CD8-positive, alpha-beta memory T cell (primary cell): ENCODE results near the gene PIK3CG. TPM values are rescaled to one million over a fixed set of nuclear protein-coding genes. Genes with fewer than 3 reads are reported as not detected.
"Not testable (repeated sequence)": the region's sequence is repeated elsewhere in the genome, so short reads cannot be mapped to it uniquely, and the experiment has no call there.

ENCODE experiments used
- CTCF ChIA-PET: fragments of 350-600 bp; sonication (Branson Sonifier 250); formaldehyde crosslinking; loops from one replicate; lab custom pipeline; 2021; ENCODE audit warnings: antibody characterized with exemption; lab: Charles Lee
- POLR2A ChIA-PET: fragments of 350-600 bp; sonication (Branson Sonifier 250); formaldehyde crosslinking; loops from one replicate; lab custom pipeline; 2021; ENCODE audit warnings: antibody characterized with exemption; lab: Charles Lee
- DNase-seq, 5 donors: peaks; one replicate each; pipeline versions ENCODE4 v3.0.0 to v3.0.0-alpha.2; 2020 to 2022; ENCODE audit warnings: mixed read lengths in 1 of 5
- H3K27ac ChIP-seq: one replicate; pipeline ENCODE4 v1.7.0; 2013; ENCODE audit warnings: low read depth, mild to moderate bottlenecking, low read length, moderate library complexity
- H3K27me3 ChIP-seq: 2 replicates; pipeline ENCODE4 v1.7.0; 2013; ENCODE audit warnings: low read length, mild to moderate bottlenecking; ENCODE audit not compliant: insufficient read depth, poor library complexity, severe bottlenecking
- H3K36me3 ChIP-seq: 2 replicates; pipeline ENCODE4 v1.7.0; 2013; ENCODE audit warnings: mild to moderate bottlenecking, low read length, moderate library complexity; ENCODE audit not compliant: insufficient read depth
- H3K4me1 ChIP-seq: 2 replicates; pipeline ENCODE4 v1.7.0; 2013; ENCODE audit warnings: mild to moderate bottlenecking, low read length, moderate library complexity; ENCODE audit not compliant: insufficient read depth
- H3K4me3 ChIP-seq: 2 replicates; pipeline ENCODE4 v1.7.0; 2013; ENCODE audit warnings: mild to moderate bottlenecking, low read length
- H3K9me3 ChIP-seq: 2 replicates; pipeline ENCODE4 v1.7.0; 2013; ENCODE audit warnings: mild to moderate bottlenecking, low read length
- H3K27ac Mint-ChIP-seq, 8 donors: one replicate each; pipeline ENCODE4 v1.8.0; 2020 to 2021; ENCODE audit warnings: mixed read lengths in 8 of 8, mild to moderate bottlenecking in 6 of 8, inconsistent platforms in 3 of 8, moderate library complexity in 3 of 8
- H3K27me3 Mint-ChIP-seq, 2 donors: one replicate each; pipeline ENCODE4 v1.8.0; 2020 to 2021; ENCODE audit warnings: mixed read lengths in 2 of 2, mild to moderate bottlenecking in 1 of 2, moderate library complexity in 1 of 2
- H3K36me3 Mint-ChIP-seq, 3 donors: one replicate each; pipeline ENCODE4 v1.8.0; 2020 to 2021; ENCODE audit warnings: mixed read lengths in 3 of 3, inconsistent platforms in 1 of 3, mild to moderate bottlenecking in 1 of 3
- H3K4me1 Mint-ChIP-seq, 3 donors: one replicate each; pipeline ENCODE4 v1.8.0; 2020 to 2021; ENCODE audit warnings: mixed read lengths in 3 of 3, inconsistent platforms in 1 of 3, mild to moderate bottlenecking in 1 of 3
- H3K4me3 Mint-ChIP-seq, 7 donors: one replicate each; pipeline ENCODE4 v1.8.0; 2020 to 2021; ENCODE audit warnings: mixed read lengths in 7 of 7, mild to moderate bottlenecking in 6 of 7, moderate library complexity in 4 of 7, inconsistent platforms in 2 of 7
- H3K9me3 Mint-ChIP-seq, 5 donors: one replicate each; pipeline ENCODE4 v1.8.0; 2020 to 2022; ENCODE audit warnings: mixed read lengths in 5 of 5, mild to moderate bottlenecking in 3 of 5, moderate library complexity in 2 of 5, inconsistent platforms in 1 of 5
- polyA plus RNA-seq: library from polyadenylated mRNA; unstranded; fragments of 300-500 nt; fragmentation: Illumina TruSeq; gene quantifications from one replicate; pipeline ENCODE4 v1.2.3, GENCODE V29; 2021
- total RNA-seq, 2 experiments: library from RNA; stranded (reverse); gene quantifications; one replicate each; pipeline ENCODE4 v1.2.3, GENCODE V29; 2021

PIK3CG gene
- total and polyA plus RNA-seq, 3 experiments from 2014 or later, result 25.3 to 31.0 (median 26.3) TPM

- H3K27me3 Mint-ChIP-seq, H3K36me3 Mint-ChIP-seq, H3K27ac Mint-ChIP-seq, H3K27me3 ChIP-seq, H3K4me1 Mint-ChIP-seq, POLR2A ChIA-PET, DNase-seq, H3K9me3 ChIP-seq, H3K9me3 Mint-ChIP-seq, H3K27ac ChIP-seq, H3K4me3 ChIP-seq, H3K4me1 ChIP-seq, H3K36me3 ChIP-seq: not testable (repeated sequence)
- CTCF ChIA-PET, result interaction anchor here (1.2 kb wide), 1 partner anchor 15 kb away, joined by 3 read pairs; no protein-coding TSS in a partner anchor
- peak overlapping the region in 1 of 7 donors; percentile 0 for H3K4me3 Mint-ChIP-seq
Observed at GRCh38 chr7:106955857-106956256, 90.8 kb downstream of the PIK3CG start.

Other genes with a start within 250 kb of the PIK3CG start
- 10 to 100 TPM; 27.4 to 28.1 TPM for gene CCDC71L, start 204.1 kb upstream of the PIK3CG start, total RNA-seq
- gene CCDC71L, start 204.1 kb upstream of the PIK3CG start, polyA plus RNA-seq, result 6.7 TPM
- 1 to 10 TPM; 1.1 to 1.2 TPM for gene PRKAR2B, start 179.4 kb downstream of the PIK3CG start, total RNA-seq
- 0.93 TPM for gene PRKAR2B, start 179.4 kb downstream of the PIK3CG start, polyA plus RNA-seq